CD8-positive, alpha-beta memory T cell (primary cell): ENCODE data around the gene BANP. TPM values are rescaled to one million over a fixed set of nuclear protein-coding genes. Genes with fewer than 3 reads are reported as not detected.
A peak's percentile ranks its signal among the peaks of the same experiment; 100 is the strongest.
"Not testable (repeated sequence)": the region's sequence is repeated elsewhere in the genome, so short reads cannot be mapped to it uniquely, and the experiment has no call there.

Source experiments
- CTCF ChIA-PET: fragments of 350-600 bp; sonication (Branson Sonifier 250); formaldehyde crosslinking; loops from one replicate; lab custom pipeline; 2021; ENCODE audit warnings: antibody characterized with exemption; lab: Charles Lee
- POLR2A ChIA-PET: fragments of 350-600 bp; sonication (Branson Sonifier 250); formaldehyde crosslinking; loops from one replicate; lab custom pipeline; 2021; ENCODE audit warnings: antibody characterized with exemption; lab: Charles Lee
- DNase-seq, 5 donors: peaks; one replicate each; pipeline versions ENCODE4 v3.0.0 to v3.0.0-alpha.2; 2020 to 2022; ENCODE audit warnings: mixed read lengths in 1 of 5
- H3K27ac ChIP-seq: one replicate; pipeline ENCODE4 v1.7.0; 2013; ENCODE audit warnings: low read depth, mild to moderate bottlenecking, low read length, moderate library complexity
- H3K27me3 ChIP-seq: 2 replicates; pipeline ENCODE4 v1.7.0; 2013; ENCODE audit warnings: low read length, mild to moderate bottlenecking; ENCODE audit not compliant: insufficient read depth, poor library complexity, severe bottlenecking
- H3K36me3 ChIP-seq: 2 replicates; pipeline ENCODE4 v1.7.0; 2013; ENCODE audit warnings: mild to moderate bottlenecking, low read length, moderate library complexity; ENCODE audit not compliant: insufficient read depth
- H3K4me1 ChIP-seq: 2 replicates; pipeline ENCODE4 v1.7.0; 2013; ENCODE audit warnings: mild to moderate bottlenecking, low read length, moderate library complexity; ENCODE audit not compliant: insufficient read depth
- H3K4me3 ChIP-seq: 2 replicates; pipeline ENCODE4 v1.7.0; 2013; ENCODE audit warnings: mild to moderate bottlenecking, low read length
- H3K9me3 ChIP-seq: 2 replicates; pipeline ENCODE4 v1.7.0; 2013; ENCODE audit warnings: mild to moderate bottlenecking, low read length
- H3K27ac Mint-ChIP-seq, 8 donors: one replicate each; pipeline ENCODE4 v1.8.0; 2020 to 2021; ENCODE audit warnings: mixed read lengths in 8 of 8, mild to moderate bottlenecking in 6 of 8, inconsistent platforms in 3 of 8, moderate library complexity in 3 of 8
- H3K27me3 Mint-ChIP-seq, 2 donors: one replicate each; pipeline ENCODE4 v1.8.0; 2020 to 2021; ENCODE audit warnings: mixed read lengths in 2 of 2, mild to moderate bottlenecking in 1 of 2, moderate library complexity in 1 of 2
- H3K36me3 Mint-ChIP-seq, 3 donors: one replicate each; pipeline ENCODE4 v1.8.0; 2020 to 2021; ENCODE audit warnings: mixed read lengths in 3 of 3, inconsistent platforms in 1 of 3, mild to moderate bottlenecking in 1 of 3
- H3K4me1 Mint-ChIP-seq, 3 donors: one replicate each; pipeline ENCODE4 v1.8.0; 2020 to 2021; ENCODE audit warnings: mixed read lengths in 3 of 3, inconsistent platforms in 1 of 3, mild to moderate bottlenecking in 1 of 3
- H3K4me3 Mint-ChIP-seq, 7 donors: one replicate each; pipeline ENCODE4 v1.8.0; 2020 to 2021; ENCODE audit warnings: mixed read lengths in 7 of 7, mild to moderate bottlenecking in 6 of 7, moderate library complexity in 4 of 7, inconsistent platforms in 2 of 7
- H3K9me3 Mint-ChIP-seq, 5 donors: one replicate each; pipeline ENCODE4 v1.8.0; 2020 to 2022; ENCODE audit warnings: mixed read lengths in 5 of 5, mild to moderate bottlenecking in 3 of 5, moderate library complexity in 2 of 5, inconsistent platforms in 1 of 5
- polyA plus RNA-seq: library from polyadenylated mRNA; unstranded; fragments of 300-500 nt; fragmentation: Illumina TruSeq; gene quantifications from one replicate; pipeline ENCODE4 v1.2.3, GENCODE V29; 2021
- total RNA-seq, 2 experiments: library from RNA; stranded (reverse); gene quantifications; one replicate each; pipeline ENCODE4 v1.2.3, GENCODE V29; 2021

Gene BANP
- total and polyA plus RNA-seq, 3 experiments from 2014 or later, result 28.5 to 32.5 (median 29.5) TPM

DNA sequence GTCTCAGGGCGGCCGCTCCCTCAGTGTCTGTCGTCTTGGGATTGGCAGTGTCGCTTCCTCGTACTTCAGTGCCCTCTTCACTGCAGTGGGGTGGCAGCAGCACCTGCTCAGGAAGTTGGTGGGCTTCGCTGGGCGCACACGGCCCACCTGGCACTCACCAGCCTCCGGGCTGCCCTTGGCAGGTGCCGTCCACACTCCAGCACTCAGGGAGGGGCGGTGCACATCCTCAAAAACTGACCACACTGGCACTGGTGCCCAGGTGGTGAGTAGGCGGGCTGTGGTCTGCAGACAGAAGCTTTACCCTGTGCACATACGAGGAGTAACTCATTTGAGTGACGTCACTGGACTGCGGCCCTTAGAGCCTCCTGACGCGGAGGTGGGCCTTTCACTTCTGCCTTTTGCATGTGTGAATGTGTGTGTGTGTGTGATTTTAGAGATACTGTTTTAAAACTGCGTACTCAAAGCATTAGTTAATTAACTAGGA, 94.6 kb downstream of the BANP start:
- ChIA-PET CTCF (no interaction called here), POLR2A (no interaction called here)
- H3K4me1 Mint-ChIP-seq, result peaks cover 0 to 2% (median 0%) of the 10 kb centered on the region in 3 donors
- no peaks in the 10 kb centered on the region for H3K9me3 Mint-ChIP-seq
- H3K9me3 ChIP-seq, result no peaks in the 10 kb centered on the region
- peak overlapping the region in 1 of 7 donors; percentile 18 for H3K4me3 Mint-ChIP-seq
- peak in 1 of 5 donors; percentile 11 for DNase-seq
- peaks cover 8 to 77% (median 17%) of the 10 kb centered on the region in 3 donors for H3K36me3 Mint-ChIP-seq
- no peaks in the 10 kb centered on the region for H3K4me1 ChIP-seq
- no peaks in the 10 kb centered on the region for H3K27me3 ChIP-seq
- no peak overlapping the region for H3K27ac Mint-ChIP-seq
- H3K36me3 ChIP-seq, result no peaks in the 10 kb centered on the region
- H3K4me3 ChIP-seq, result no peak overlapping the region
- no peaks in the 10 kb centered on the region for H3K27me3 Mint-ChIP-seq
- no peak overlapping the region for H3K27ac ChIP-seq

DNA sequence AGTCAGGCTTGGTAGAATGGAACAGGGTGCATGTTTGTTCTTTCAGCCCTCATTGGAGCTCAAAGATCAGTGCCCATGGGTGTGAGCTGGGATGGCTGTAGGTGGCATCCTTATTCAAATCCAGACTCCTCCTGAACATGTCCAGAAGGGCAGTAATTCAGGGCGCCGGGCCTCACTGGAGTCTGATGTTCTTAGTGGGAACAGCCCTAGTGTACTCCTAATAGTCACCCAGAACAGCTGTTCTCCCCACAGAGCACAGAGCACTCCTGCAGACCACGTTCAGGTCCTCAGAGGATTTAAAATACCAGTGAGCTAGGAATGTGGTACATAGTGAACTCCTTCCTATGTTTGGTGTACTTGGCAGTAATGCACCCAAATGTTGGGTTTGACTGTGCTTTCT, 96.2 kb downstream of the BANP start:
- Histone ChIP-seq H3K27me3 (no peaks in the 10 kb centered on the region), H3K4me1 (no peaks in the 10 kb centered on the region), H3K9me3 (no peaks in the 10 kb centered on the region), H3K4me3 (no peak overlapping the region), H3K27ac (no peak overlapping the region), H3K36me3 (no peaks in the 10 kb centered on the region)
- Mint-ChIP-seq H3K9me3 (no peaks in the 10 kb centered on the region), H3K27me3 (no peaks in the 10 kb centered on the region), H3K36me3 (peaks cover 8 to 76% (median 17%) of the 10 kb centered on the region in 3 donors), H3K4me1 (peaks cover 0 to 2% (median 0%) of the 10 kb centered on the region in 3 donors), H3K27ac (no peak overlapping the region), H3K4me3 (no peak overlapping the region)
- ChIA-PET POLR2A (no interaction called here), CTCF (no interaction called here)
- no peak for DNase-seq

DNA sequence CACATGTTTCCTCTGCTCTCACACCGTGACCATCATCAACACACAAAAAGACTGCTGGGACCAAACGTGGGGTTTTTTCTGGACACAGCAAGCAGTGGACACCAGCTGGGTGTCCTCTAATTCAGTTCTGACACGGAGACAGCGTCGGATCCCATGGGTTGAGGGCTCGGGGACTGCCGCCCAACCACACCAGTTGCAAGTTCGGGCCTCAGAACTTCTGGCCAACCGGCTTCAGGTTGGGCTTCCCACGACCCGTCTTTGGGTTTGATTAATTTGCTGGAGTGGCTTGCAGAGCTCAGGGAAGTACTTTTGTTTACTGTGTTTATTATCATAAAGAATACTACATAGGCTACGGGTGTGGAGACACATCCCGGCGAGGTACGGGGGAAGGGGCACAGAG, 97.8 kb downstream of the BANP start:
- H3K4me1 ChIP-seq, result no peaks in the 10 kb centered on the region
- Mint-ChIP-seq H3K27me3 (no peaks in the 10 kb centered on the region), H3K9me3 (no peaks in the 10 kb centered on the region), H3K4me1 (no peaks in the 10 kb centered on the region), H3K27ac (no peak overlapping the region), H3K36me3 (peaks cover 8 to 65% (median 17%) of the 10 kb centered on the region in 3 donors), H3K4me3 (no peak overlapping the region)
- POLR2A ChIA-PET, result no interaction called here
- no peaks in the 10 kb centered on the region for H3K27me3 ChIP-seq
- no peak overlapping the region for H3K4me3 ChIP-seq
- H3K9me3 ChIP-seq, result no peaks in the 10 kb centered on the region
- no peak for DNase-seq
- CTCF ChIA-PET, result no interaction called here
- H3K27ac ChIP-seq, result no peak overlapping the region
- H3K36me3 ChIP-seq, result no peaks in the 10 kb centered on the region

DNA sequence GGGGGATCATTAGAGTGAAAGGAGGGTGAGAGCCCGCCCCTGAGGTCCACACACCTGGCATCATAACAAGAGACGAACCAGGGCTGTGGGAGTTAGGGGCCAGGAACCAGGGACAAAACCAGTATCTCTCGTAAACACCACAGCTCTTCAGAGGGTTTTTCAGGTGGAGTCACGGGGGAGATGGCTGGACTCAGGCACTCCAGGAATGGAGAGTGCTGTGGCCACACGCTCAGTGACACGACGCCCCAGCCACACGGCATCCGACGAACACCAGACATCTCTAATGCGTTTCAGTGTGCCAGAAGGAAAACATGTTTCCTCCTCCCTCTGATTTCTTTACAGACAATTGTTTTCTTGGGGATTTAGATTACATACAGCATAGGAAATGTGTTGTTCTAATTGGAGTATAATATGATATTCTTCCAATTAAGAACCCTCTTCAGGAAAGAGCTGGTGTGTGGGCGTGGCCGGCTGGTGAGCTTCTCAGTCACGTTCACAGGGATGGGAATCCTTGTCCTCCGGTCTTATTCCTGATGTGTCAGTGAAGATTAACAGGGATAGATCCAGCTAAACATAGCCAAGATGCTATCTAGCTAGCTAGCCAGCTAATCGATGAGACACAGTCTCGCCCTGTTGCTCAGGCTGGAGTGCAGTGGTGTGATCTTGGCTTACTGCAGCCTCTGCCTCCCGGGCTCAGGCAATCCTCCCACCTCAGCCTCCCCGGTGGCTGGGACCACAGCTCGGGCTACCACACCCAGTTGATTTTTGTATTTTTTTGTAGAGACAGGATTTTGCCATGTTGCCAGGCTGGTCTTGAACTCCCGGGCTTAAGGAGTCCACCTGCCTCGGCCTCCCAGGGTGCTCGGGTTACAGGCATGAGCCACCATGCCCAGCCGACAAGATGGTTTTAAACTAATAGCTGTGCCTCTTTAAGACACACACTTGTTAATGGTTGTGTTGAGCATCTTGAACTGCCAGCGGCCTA, 98.6 kb downstream of the BANP start:
- no peaks in the 10 kb centered on the region for H3K27me3 ChIP-seq
- no peaks in the 10 kb centered on the region for H3K36me3 ChIP-seq
- Mint-ChIP-seq H3K4me3 (no peak overlapping the region), H3K9me3 (no peaks in the 10 kb centered on the region), H3K4me1 (no peaks in the 10 kb centered on the region), H3K36me3 (peaks cover 8 to 60% (median 17%) of the 10 kb centered on the region in 3 donors), H3K27me3 (no peaks in the 10 kb centered on the region), H3K27ac (peak overlapping the region in 1 of 8 donors; percentile 57)
- no peak overlapping the region for H3K27ac ChIP-seq
- no peak for DNase-seq
- no peak overlapping the region for H3K4me3 ChIP-seq
- ChIA-PET CTCF (no interaction called here), POLR2A (interaction anchor here (0.5 kb wide), 1 partner anchor 31 kb away, joined by 6 read pairs; no protein-coding TSS in a partner anchor)
- no peaks in the 10 kb centered on the region for H3K4me1 ChIP-seq
- H3K9me3 ChIP-seq, result no peaks in the 10 kb centered on the region

DNA sequence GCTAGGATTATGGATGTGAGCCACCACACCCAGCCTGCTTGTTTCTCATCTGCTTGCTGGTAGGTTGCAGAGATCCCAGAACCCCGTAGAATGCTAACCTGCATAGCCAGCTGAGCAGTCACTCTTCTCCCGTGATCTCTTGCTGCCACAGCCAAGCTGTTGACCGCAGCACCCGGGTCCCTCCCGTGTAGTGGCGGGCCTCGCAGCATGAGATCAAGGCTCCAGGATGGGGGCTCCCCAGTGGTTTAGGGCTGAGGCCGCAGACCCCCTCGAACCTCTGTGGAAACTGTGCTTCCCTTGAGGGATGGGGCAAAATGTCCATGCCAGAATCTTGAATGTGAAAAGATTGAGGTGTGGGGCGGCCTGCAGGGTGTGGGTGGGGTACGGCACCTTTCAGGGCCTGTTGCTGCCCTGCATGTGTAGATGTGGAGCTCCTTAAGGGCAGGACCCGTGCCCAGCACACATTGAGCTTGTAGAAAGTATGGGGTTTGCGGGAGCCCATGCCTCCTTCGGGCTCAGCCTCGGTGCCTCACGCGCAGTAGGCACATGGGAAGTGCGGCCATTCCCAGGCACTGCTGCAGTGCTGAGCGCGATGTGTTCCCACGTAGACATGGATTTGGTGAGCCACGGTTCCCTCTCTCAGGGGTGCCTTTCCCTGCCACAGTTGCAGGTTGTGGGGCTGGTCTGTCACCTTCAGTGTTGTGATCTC, 99.9 kb downstream of the BANP start:
- Mint-ChIP-seq H3K4me1 (no peaks in the 10 kb centered on the region), H3K27ac (no peak overlapping the region), H3K36me3 (peaks cover 8 to 59% (median 20%) of the 10 kb centered on the region in 3 donors), H3K9me3 (no peaks in the 10 kb centered on the region), H3K4me3 (no peak overlapping the region), H3K27me3 (no peaks in the 10 kb centered on the region)
- H3K36me3 ChIP-seq, result no peaks in the 10 kb centered on the region
- DNase-seq, result no peak
- CTCF ChIA-PET, result no interaction called here
- H3K27me3 ChIP-seq, result no peaks in the 10 kb centered on the region
- POLR2A ChIA-PET, result no interaction called here
- no peak overlapping the region for H3K27ac ChIP-seq
- no peak overlapping the region for H3K4me3 ChIP-seq
- H3K4me1 ChIP-seq, result no peaks in the 10 kb centered on the region
- H3K9me3 ChIP-seq, result no peaks in the 10 kb centered on the region

DNA sequence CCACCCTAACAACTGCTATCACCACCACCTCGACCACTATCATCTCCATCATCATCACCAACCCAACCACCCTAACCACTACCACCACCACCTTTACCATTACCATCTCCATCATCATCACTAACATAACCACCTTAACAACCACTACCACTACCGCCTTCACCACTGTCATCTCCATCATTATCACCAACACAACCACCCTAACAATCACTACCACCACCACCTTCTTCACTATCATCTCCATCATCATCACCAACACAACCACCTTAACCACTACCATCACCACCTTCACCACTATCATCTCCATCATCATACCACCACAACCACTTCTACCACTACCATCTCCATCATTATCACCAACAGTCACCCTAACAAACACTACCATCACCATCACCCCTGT, 101.4 kb downstream of the BANP start:
- Histone ChIP-seq H3K4me1 (no peaks in the 10 kb centered on the region), H3K4me3 (no peak overlapping the region), H3K36me3 (no peaks in the 10 kb centered on the region), H3K27ac (no peak overlapping the region), H3K9me3 (no peaks in the 10 kb centered on the region), H3K27me3 (no peaks in the 10 kb centered on the region)
- Mint-ChIP-seq H3K27me3 (no peaks in the 10 kb centered on the region), H3K4me1 (no peaks in the 10 kb centered on the region), H3K36me3 (peaks cover 8 to 65% (median 18%) of the 10 kb centered on the region in 3 donors), H3K9me3 (no peaks in the 10 kb centered on the region), H3K4me3 (no peak overlapping the region), H3K27ac (no peak overlapping the region)
- ChIA-PET POLR2A (no interaction called here), CTCF (no interaction called here)
- no peak for DNase-seq

DNA sequence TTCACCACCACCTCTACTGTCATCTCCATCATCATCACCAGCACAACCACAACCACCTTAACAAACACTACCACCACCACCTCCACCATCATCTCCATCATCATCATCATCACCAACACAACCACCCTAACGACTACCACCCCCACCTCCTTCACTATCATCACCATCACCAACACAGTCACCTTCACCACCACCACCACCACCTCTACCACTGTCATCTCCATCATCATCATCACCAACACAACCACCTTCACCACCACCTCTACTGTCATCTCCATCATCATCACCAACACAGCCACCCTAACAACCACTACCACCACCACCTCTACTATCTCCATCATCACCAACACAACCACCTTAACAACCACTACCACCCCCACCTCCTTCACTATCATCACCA, 102.2 kb downstream of the BANP start:
- H3K27me3 Mint-ChIP-seq, DNase-seq, H3K9me3 Mint-ChIP-seq: not testable (repeated sequence)

DNA sequence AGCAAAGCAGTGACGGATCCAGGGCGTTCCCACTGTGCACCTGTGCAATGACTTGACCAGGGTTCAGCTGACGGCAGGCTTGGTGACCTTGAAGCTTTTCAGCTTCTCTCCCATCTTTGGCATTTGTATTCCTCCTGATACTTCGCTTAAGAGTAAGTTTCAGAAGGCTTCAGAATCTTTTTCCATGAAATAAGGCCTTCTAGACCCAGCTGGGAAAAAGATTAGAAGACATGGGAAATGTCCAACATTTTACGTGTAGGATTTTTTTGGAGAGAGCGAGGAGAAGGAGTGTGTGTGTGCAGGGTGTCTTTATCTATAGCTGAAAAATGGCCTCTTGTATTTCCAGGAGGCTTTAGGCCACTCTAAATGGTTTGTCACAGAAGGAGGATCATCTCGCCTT, 104.1 kb downstream of the BANP start:
- no peak for DNase-seq
- Mint-ChIP-seq H3K27ac (peak overlapping the region in 1 of 8 donors; percentile 14), H3K4me3 (no peak overlapping the region), H3K4me1 (no peaks in the 10 kb centered on the region), H3K36me3 (peaks cover 0 to 61% (median 3%) of the 10 kb centered on the region in 3 donors), H3K27me3 (no peaks in the 10 kb centered on the region), H3K9me3 (no peaks in the 10 kb centered on the region)
- H3K27me3 ChIP-seq, result no peaks in the 10 kb centered on the region
- H3K36me3 ChIP-seq, result no peaks in the 10 kb centered on the region
- H3K9me3 ChIP-seq, result no peaks in the 10 kb centered on the region
- H3K27ac ChIP-seq, result no peak overlapping the region
- H3K4me1 ChIP-seq, result no peaks in the 10 kb centered on the region
- ChIA-PET POLR2A (no interaction called here), CTCF (no interaction called here)
- no peak overlapping the region for H3K4me3 ChIP-seq

More for the DNA sequence above, 102.2 kb downstream of the BANP start:
- H3K27me3 ChIP-seq, H3K9me3 ChIP-seq, CTCF ChIA-PET, H3K4me3 ChIP-seq, POLR2A ChIA-PET, H3K4me1 Mint-ChIP-seq, H3K27ac ChIP-seq, H3K4me3 Mint-ChIP-seq, H3K4me1 ChIP-seq, H3K27ac Mint-ChIP-seq, H3K36me3 ChIP-seq: not testable (repeated sequence)
- H3K36me3 Mint-ChIP-seq, result peaks cover 2 to 65% (median 11%) of the 10 kb centered on the region in 3 donors
